MM.1S (cell line): ENCODE results near the gene MYO1E.
"Not testable (repeated sequence)": the region's sequence is repeated elsewhere in the genome, so short reads cannot be mapped to it uniquely, and the experiment has no call there.

Experiments
- DNase-seq: peaks from one replicate; pipeline ENCODE4 v3.0.0-alpha.2; 2015
- H2AFZ ChIP-seq: fragments of 300-600 bp; sonication (generic); 2 replicates; pipeline ENCODE4 v1.6.0; 2016; ENCODE audit warnings: antibody characterized with exemption, low read length
- H3F3A ChIP-seq: fragments of 300-600 bp; sonication (generic); 2 replicates; pipeline ENCODE4 v1.6.1; 2016; ENCODE audit warnings: mild to moderate bottlenecking, antibody characterized with exemption, low read length, moderate library complexity, mixed read lengths; ENCODE audit not compliant: insufficient read depth
- H3K27ac ChIP-seq: fragments of 300-600 bp; sonication (generic); 2 replicates; pipeline ENCODE4 v1.5.1; 2016; ENCODE audit warnings: mild to moderate bottlenecking, low read length
- H3K27me3 ChIP-seq: fragments of 300-600 bp; sonication (generic); replicated peaks from 2 replicates; pipeline ENCODE4 v1.6.0; 2016; ENCODE audit warnings: low read length; ENCODE audit not compliant: insufficient read depth
- H3K36me3 ChIP-seq: fragments of 300-600 bp; sonication (generic); replicated peaks from 2 replicates; pipeline ENCODE4 v1.6.1; 2016; ENCODE audit warnings: mild to moderate bottlenecking, low read length, mixed read lengths; ENCODE audit not compliant: insufficient read depth
- H3K4me1 ChIP-seq: fragments of 300-600 bp; sonication (generic); 2 replicates; pipeline ENCODE4 v1.6.1; 2016; ENCODE audit warnings: low read length, mixed read lengths
- H3K4me2 ChIP-seq: fragments of 300-600 bp; sonication (generic); 2 replicates; pipeline ENCODE4 v1.6.0; 2016; ENCODE audit warnings: low read depth, low read length
- H3K4me3 ChIP-seq: fragments of 300-600 bp; sonication (generic); 2 replicates; pipeline ENCODE4 v1.5.1; 2016; ENCODE audit warnings: low read length, mixed read lengths
- H3K79me2 ChIP-seq: fragments of 300-600 bp; sonication (generic); 2 replicates; pipeline ENCODE4 v1.6.1; 2016; ENCODE audit warnings: mixed run types, low read length, mixed read lengths
- H3K9ac ChIP-seq: fragments of 300-600 bp; sonication (generic); 2 replicates; pipeline ENCODE4 v1.6.1; 2016; ENCODE audit warnings: low read length, mixed read lengths
- H3K9me2 ChIP-seq: fragments of 300-600 bp; sonication (generic); replicated peaks from 2 replicates; pipeline ENCODE4 v1.6.1; 2016; ENCODE audit warnings: mild to moderate bottlenecking, low read length, mixed read lengths; ENCODE audit not compliant: insufficient read depth
- H3K9me3 ChIP-seq: fragments of 300-600 bp; sonication (generic); replicated peaks from 2 replicates; pipeline ENCODE4 v1.6.1; 2016; ENCODE audit warnings: mild to moderate bottlenecking, low read length, mixed read lengths; ENCODE audit not compliant: insufficient read depth
- H4K20me1 ChIP-seq: fragments of 300-600 bp; sonication (generic); 2 replicates; pipeline ENCODE4 v1.6.1; 2016; ENCODE audit warnings: mild to moderate bottlenecking, low read length, moderate library complexity, mixed read lengths; ENCODE audit not compliant: insufficient read depth
- CTCF ChIP-seq: fragments of 300-600 bp; sonication (generic); IDR thresholded peaks from 2 replicates; pipeline ENCODE4 v1.5.1; 2016; ENCODE audit warnings: antibody characterized with exemption, low read length, mixed read lengths
- EZH2 ChIP-seq: fragments of 300-600 bp; sonication (generic); optimal IDR thresholded peaks from 2 replicates; pipeline ENCODE3; 2017; ENCODE audit warnings: low read depth, mild to moderate bottlenecking, antibody characterized with exemption, low read length, mixed read lengths
- EZH2phosphoT487 ChIP-seq: fragments of 300-600 bp; sonication (generic); IDR thresholded peaks from 2 replicates; pipeline ENCODE4 v1.6.1; 2018; ENCODE audit warnings: antibody characterized with exemption, low read length

Gene MYO1E

GRCh38 chr15:59405079-59405478 lies 32.4 kb upstream of the MYO1E start:
- no peaks in the 10 kb centered on the region for H3K9me2 ChIP-seq
- no peaks in the 10 kb centered on the region for H3K9me3 ChIP-seq
- H3F3A ChIP-seq: no peaks in the 10 kb centered on the region
- H3K27ac ChIP-seq: no peak overlapping the region
- H3K36me3 ChIP-seq: no peaks in the 10 kb centered on the region
- H3K27me3 ChIP-seq: no peaks in the 10 kb centered on the region
- H3K4me3 ChIP-seq: no peak overlapping the region
- no peaks in the 10 kb centered on the region for H4K20me1 ChIP-seq
- no peaks in the 10 kb centered on the region for H3K79me2 ChIP-seq
- no peak overlapping the region for H3K4me2 ChIP-seq
- no peak for DNase-seq
- no peak for TF ChIP-seq EZH2phosphoT487
- no peak overlapping the region for H2AFZ ChIP-seq
- no peak overlapping the region for H3K9ac ChIP-seq
- H3K4me1 ChIP-seq: peaks cover 5% of the 10 kb centered on the region

DNA sequence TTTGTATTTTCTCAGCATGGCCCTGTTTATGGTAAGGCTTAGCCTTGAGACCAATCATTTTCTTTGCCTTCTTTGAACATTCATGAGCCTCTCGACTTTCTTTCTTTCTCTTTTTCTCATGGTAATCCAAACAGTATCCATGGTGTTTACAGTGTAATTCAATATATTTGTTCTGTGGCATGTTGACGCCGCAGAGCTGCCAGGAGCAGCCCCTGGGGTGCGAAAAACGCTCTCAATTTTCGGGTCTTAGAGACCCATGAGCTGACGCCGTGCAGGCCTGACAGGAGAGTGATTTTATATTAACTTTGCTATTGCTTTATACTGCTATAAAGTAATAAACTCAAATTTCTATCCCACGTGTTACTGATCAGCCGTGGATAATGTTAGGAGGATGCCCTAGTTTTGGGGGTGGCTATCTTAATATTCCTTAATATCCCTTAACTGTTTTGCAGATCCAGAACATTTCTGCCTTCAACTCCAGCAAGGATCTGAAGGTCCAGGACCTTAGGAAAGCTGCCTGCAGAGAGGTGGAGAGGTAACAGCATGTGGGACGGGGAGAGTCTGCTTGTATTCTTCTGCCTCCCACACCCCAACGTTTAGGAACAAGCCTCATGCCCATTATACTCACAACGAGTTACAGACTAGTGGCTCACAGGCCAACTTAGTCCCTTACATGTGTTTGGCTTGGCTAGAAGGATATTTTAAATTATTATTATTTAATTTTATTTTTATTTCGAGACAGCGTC lies 29.3 kb upstream of the MYO1E start:
- peaks cover 8% of the 10 kb centered on the region for H3K4me1 ChIP-seq
- no peaks in the 10 kb centered on the region for H3K36me3 ChIP-seq
- H3K27ac ChIP-seq: no peak overlapping the region
- no peaks in the 10 kb centered on the region for H3F3A ChIP-seq
- H3K4me2 ChIP-seq: no peak overlapping the region
- H2AFZ ChIP-seq: no peak overlapping the region
- no peaks in the 10 kb centered on the region for H3K27me3 ChIP-seq
- H3K79me2 ChIP-seq: no peaks in the 10 kb centered on the region
- no peaks in the 10 kb centered on the region for H4K20me1 ChIP-seq
- no peaks in the 10 kb centered on the region for H3K9me3 ChIP-seq
- no peak overlapping the region for H3K9ac ChIP-seq
- no peak for DNase-seq
- no peaks in the 10 kb centered on the region for H3K9me2 ChIP-seq
- no peak for TF ChIP-seq EZH2phosphoT487
- no peak for TF ChIP-seq CTCF
- TF ChIP-seq EZH2: no peak
- H3K4me3 ChIP-seq: no peak overlapping the region

DNA sequence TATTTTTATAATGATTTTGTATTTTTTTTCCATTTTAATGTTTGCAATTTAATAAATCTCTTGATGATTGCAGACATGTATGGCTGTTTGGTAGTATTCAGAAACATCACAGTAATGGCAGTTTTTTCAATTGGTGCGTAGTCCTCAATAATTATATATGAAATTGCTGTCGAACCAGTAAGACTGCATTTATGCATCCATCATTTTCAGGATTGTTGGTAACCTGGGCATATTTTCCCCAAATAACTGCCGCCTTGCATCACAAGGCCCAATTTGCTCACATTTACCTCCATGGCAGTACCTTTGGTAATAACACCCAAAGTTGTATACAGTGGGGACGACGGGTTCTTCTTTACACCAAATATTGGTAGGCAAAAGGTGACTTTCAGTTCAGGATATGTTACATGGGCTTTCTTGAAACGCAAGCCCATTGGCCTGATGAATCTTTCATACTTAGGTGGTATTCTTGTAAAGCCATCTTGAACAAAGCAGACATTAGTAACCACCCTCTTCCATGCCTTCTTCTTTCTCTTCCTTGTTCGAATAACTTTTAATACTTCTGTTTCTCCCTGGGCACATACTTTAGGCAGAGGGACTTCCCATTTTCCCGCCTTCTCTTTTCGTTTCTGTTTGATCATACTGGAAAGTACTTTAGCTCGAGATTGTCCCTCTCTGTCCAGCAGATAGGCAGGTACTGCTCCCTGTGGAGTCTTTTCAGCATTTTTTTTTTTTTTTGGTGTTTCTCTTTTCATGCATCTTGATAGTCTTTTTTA lies 28.6 kb upstream of the MYO1E start:
- H3K79me2 ChIP-seq, H3K4me3 ChIP-seq, H3F3A ChIP-seq, H4K20me1 ChIP-seq, H3K9me2 ChIP-seq, H3K9ac ChIP-seq, H3K27me3 ChIP-seq, H3K9me3 ChIP-seq, H3K4me2 ChIP-seq, H3K27ac ChIP-seq, DNase-seq, H2AFZ ChIP-seq, H3K4me1 ChIP-seq, H3K36me3 ChIP-seq: not testable (repeated sequence)

GRCh38 chr15:59400103-59400813 lies 27.6 kb upstream of the MYO1E start:
- Histone ChIP-seq H3F3A (no peaks in the 10 kb centered on the region), H3K9ac (no peak overlapping the region), H3K9me3 (no peaks in the 10 kb centered on the region), H3K4me1 (peaks cover 3% of the 10 kb centered on the region; the same call in 1 of the 2 replicates), H3K79me2 (no peaks in the 10 kb centered on the region), H4K20me1 (no peaks in the 10 kb centered on the region), H3K9me2 (no peaks in the 10 kb centered on the region), H3K36me3 (no peaks in the 10 kb centered on the region), H3K27me3 (no peaks in the 10 kb centered on the region), H3K27ac (no peak overlapping the region), H3K4me3 (no peak overlapping the region), H2AFZ (no peak overlapping the region), H3K4me2 (no peak overlapping the region)
- TF ChIP-seq EZH2 (no peak), EZH2phosphoT487 (no peak)
- no peak for DNase-seq
